Neuronal stem cell (in vitro differentiated cells): ENCODE data around the gene DDB1.

Experiments used
- DNase-seq: peaks from one replicate; pipeline ENCODE4 v3.0.0-alpha.2; 2013; ENCODE audit warnings: low spot score
- H2AFZ ChIP-seq: one replicate; pipeline ENCODE4 v1.6.1; 2013; ENCODE audit warnings: mild to moderate bottlenecking, low read length, inconsistent platforms
- H2AK5ac ChIP-seq: 2 replicates; pipeline ENCODE4 v1.6.1; 2013; ENCODE audit warnings: low read depth, mild to moderate bottlenecking, inconsistent platforms, low read length, moderate library complexity, mixed read lengths
- H2BK120ac ChIP-seq: 2 replicates; pipeline ENCODE4 v1.6.1; 2013; ENCODE audit warnings: low read depth, mild to moderate bottlenecking, inconsistent platforms, low read length, moderate library complexity, mixed read lengths
- H2BK12ac ChIP-seq: one replicate; pipeline ENCODE4 v1.6.1; 2013; ENCODE audit warnings: low read length, inconsistent platforms
- H2BK15ac ChIP-seq: 2 replicates; pipeline ENCODE4 v1.6.1; 2013; ENCODE audit warnings: mild to moderate bottlenecking, low read length, inconsistent platforms, mixed read lengths
- H2BK5ac ChIP-seq: one replicate; pipeline ENCODE4 v1.6.1; 2013; ENCODE audit warnings: inconsistent platforms, mild to moderate bottlenecking, low read length, moderate library complexity
- H3K14ac ChIP-seq: one replicate; pipeline ENCODE4 v1.6.1; 2013; ENCODE audit warnings: low read length, inconsistent platforms
- H3K18ac ChIP-seq: 2 replicates; pipeline ENCODE4 v1.6.1; 2013; ENCODE audit warnings: low read length, inconsistent platforms
- H3K23ac ChIP-seq: 2 replicates; pipeline ENCODE4 v1.6.1; 2013; ENCODE audit warnings: low read depth, mild to moderate bottlenecking, mixed read lengths, low read length, inconsistent platforms; ENCODE audit not compliant: poor library complexity
- H3K27ac ChIP-seq: replicated peaks from 3 replicates; pipeline ENCODE4 v1.5.1; 2013; ENCODE audit warnings: low read length, inconsistent platforms
- H3K27me3 ChIP-seq, 3 experiments: 2 replicates each; pipeline ENCODE4 v1.6.1; 2013; ENCODE audit warnings: low read length in 3 of 3, mild to moderate bottlenecking in 2 of 3, inconsistent platforms in 1 of 3, low read depth in 1 of 3, mixed read lengths in 1 of 3, moderate library complexity in 1 of 3; ENCODE audit not compliant: control insufficient read depth in 3 of 3, insufficient read depth in 3 of 3
- H3K36me3 ChIP-seq, 2 donors: replicated peaks in 1 of 2; 2 replicates each; pipeline ENCODE4 v1.6.1; 2013; ENCODE audit warnings: low read length in 2 of 2; ENCODE audit not compliant: control insufficient read depth in 2 of 2, insufficient read depth in 2 of 2
- H3K4ac ChIP-seq: 2 replicates; pipeline ENCODE4 v1.6.1; 2013; ENCODE audit warnings: inconsistent platforms, mild to moderate bottlenecking, low read length, moderate library complexity
- H3K4me1 ChIP-seq, 2 donors: 1 replicate in 1 of 2; 2 replicates in 1 of 2; pipeline ENCODE4 v1.6.1; 2013; ENCODE audit warnings: low read length in 2 of 2, low read depth in 1 of 2; ENCODE audit not compliant: control insufficient read depth in 2 of 2, insufficient read depth in 1 of 2
- H3K4me2 ChIP-seq: one replicate; pipeline ENCODE4 v1.6.1; 2013; ENCODE audit warnings: mild to moderate bottlenecking, low read length, inconsistent platforms; ENCODE audit not compliant: insufficient read depth, poor library complexity, severe bottlenecking
- H3K4me3 ChIP-seq, 2 donors: 2 replicates each; pipeline ENCODE4 v1.5.1; 2013; ENCODE audit warnings: low read length in 2 of 2, mild to moderate bottlenecking in 2 of 2, inconsistent platforms in 1 of 2, moderate library complexity in 1 of 2
- H3K79me1 ChIP-seq: one replicate; pipeline ENCODE4 v1.6.1; 2013; ENCODE audit warnings: low read depth, mild to moderate bottlenecking, inconsistent platforms, low read length, moderate library complexity
- H3K9ac ChIP-seq: one replicate; pipeline ENCODE4 v1.6.1; 2013; ENCODE audit warnings: mild to moderate bottlenecking, low read depth, low read length, inconsistent platforms; ENCODE audit not compliant: poor library complexity
- H3K9me3 ChIP-seq, 2 donors: replicated peaks in 1 of 2; 2 replicates each; pipeline versions ENCODE3 to v1.6.1; 2013; ENCODE audit warnings: low read length in 2 of 2, mild to moderate bottlenecking in 2 of 2, inconsistent platforms in 1 of 2, low read depth in 1 of 2, mixed read lengths in 1 of 2, moderate library complexity in 1 of 2; ENCODE audit not compliant: control insufficient read depth in 2 of 2, insufficient read depth in 1 of 2
- H4K8ac ChIP-seq: one replicate; pipeline ENCODE4 v1.6.1; 2013; ENCODE audit warnings: low read depth, mild to moderate bottlenecking, inconsistent platforms, low read length, moderate library complexity
- H4K91ac ChIP-seq: one replicate; pipeline ENCODE4 v1.6.1; 2013; ENCODE audit warnings: low read length, low read depth, mild to moderate bottlenecking, inconsistent platforms; ENCODE audit not compliant: poor library complexity
- WGBS, 2 donors: extraction: QIAGEN DNeasy Blood & Tissue Kit; methylation state at CpG; one replicate each; pipeline ENCODE4 v1.1.7; 2013; ENCODE audit warnings: missing lambda C conversion rate in 2 of 2, mixed read lengths in 1 of 2; ENCODE audit not compliant: insufficient read length in 2 of 2, insufficient replicate concordance in 1 of 2; ENCODE audit errors: extremely low coverage in 2 of 2; 5-methylcytosine and 5-hydroxymethylcytosine counted together

DDB1 gene

GRCh38 chr11:61358566-61358965, 25.7 kb upstream of the DDB1 start:
- H3K4me3 ChIP-seq, result no peak overlapping the region
- no peak overlapping the region for H2BK12ac ChIP-seq
- H3K4me2 ChIP-seq, result no peak overlapping the region
- H2BK15ac ChIP-seq, result no peak overlapping the region
- no peak overlapping the region for H4K8ac ChIP-seq
- DNase-seq, result no peak
- H3K4me1 ChIP-seq, result peaks cover 2 to 4% of the 10 kb centered on the region in 2 donors
- H3K36me3 ChIP-seq, result peaks cover 0 to 8% of the 10 kb centered on the region in 2 donors
- H3K18ac ChIP-seq, result no peak overlapping the region
- no peak overlapping the region for H2BK5ac ChIP-seq
- no peak overlapping the region for H3K9ac ChIP-seq
- no peak overlapping the region for H3K27ac ChIP-seq
- H2BK120ac ChIP-seq, result no peak overlapping the region
- H4K91ac ChIP-seq, result no peak overlapping the region
- no peaks in the 10 kb centered on the region for H3K9me3 ChIP-seq
- no peaks in the 10 kb centered on the region for H3K27me3 ChIP-seq
- no peak overlapping the region for H2AK5ac ChIP-seq
- no peak overlapping the region for H2AFZ ChIP-seq
- peaks cover 4% of the 10 kb centered on the region for H3K79me1 ChIP-seq
- H3K14ac ChIP-seq, result no peak overlapping the region
- WGBS, 2 donors, result no CpG with 5 or more reads among the region's 11 CpGs
- H3K4ac ChIP-seq, result no peak overlapping the region
- H3K23ac ChIP-seq, result no peak overlapping the region

GRCh38 chr11:61357894-61358239, 25.0 kb upstream of the DDB1 start:
- H3K23ac ChIP-seq, result no peak overlapping the region
- no peak overlapping the region for H3K14ac ChIP-seq
- H2BK5ac ChIP-seq, result no peak overlapping the region
- H2BK12ac ChIP-seq, result no peak overlapping the region
- H3K27me3 ChIP-seq, result no peaks in the 10 kb centered on the region
- no peak overlapping the region for H2AK5ac ChIP-seq
- no peak for DNase-seq
- H2BK15ac ChIP-seq, result no peak overlapping the region
- peaks cover 2 to 4% of the 10 kb centered on the region in 2 donors for H3K4me1 ChIP-seq
- no peak overlapping the region for H3K4ac ChIP-seq
- no CpG with 5 or more reads among the region's 6 CpGs for WGBS, 2 donors
- no peak overlapping the region for H4K91ac ChIP-seq
- peaks cover 1 to 10% of the 10 kb centered on the region in 2 donors for H3K36me3 ChIP-seq
- H3K18ac ChIP-seq, result no peak overlapping the region
- H2AFZ ChIP-seq, result no peak overlapping the region
- H2BK120ac ChIP-seq, result no peak overlapping the region
- H3K9ac ChIP-seq, result no peak overlapping the region
- no peak overlapping the region for H3K27ac ChIP-seq
- H3K9me3 ChIP-seq, result peaks cover 0 to 3% of the 10 kb centered on the region in 2 donors
- H3K79me1 ChIP-seq, result peaks cover 4% of the 10 kb centered on the region
- no peak overlapping the region for H3K4me3 ChIP-seq
- H3K4me2 ChIP-seq, result no peak overlapping the region
- no peak overlapping the region for H4K8ac ChIP-seq

- no peak overlapping the region for H3K4me2 ChIP-seq
- H3K9ac ChIP-seq, result no peak overlapping the region
These were observed 24.5 kb upstream of the DDB1 start for GRCh38 chr11:61357233-61357893.

GRCh38 chr11:61356706-61357105, 23.8 kb upstream of the DDB1 start:
- H3K18ac ChIP-seq, result no peak overlapping the region
- H2BK15ac ChIP-seq, result no peak overlapping the region
- H3K9me3 ChIP-seq, result peaks cover 0 to 3% of the 10 kb centered on the region in 2 donors
- no peak overlapping the region for H3K14ac ChIP-seq
- WGBS, 2 donors, result no CpG with 5 or more reads among the region's 4 CpGs
- no peak overlapping the region for H3K23ac ChIP-seq
- H4K8ac ChIP-seq, result no peak overlapping the region
- no peak for DNase-seq
- H3K4me3 ChIP-seq, result no peak overlapping the region
- no peak overlapping the region for H2AFZ ChIP-seq
- no peak overlapping the region for H3K4ac ChIP-seq
- H3K9ac ChIP-seq, result no peak overlapping the region
- H3K4me2 ChIP-seq, result no peak overlapping the region
- H3K36me3 ChIP-seq, result peaks cover 1 to 19% of the 10 kb centered on the region in 2 donors
- no peak overlapping the region for H2BK5ac ChIP-seq
- no peak overlapping the region for H2AK5ac ChIP-seq
- H3K4me1 ChIP-seq, result peaks cover 2 to 4% of the 10 kb centered on the region in 2 donors
- H3K27me3 ChIP-seq, result no peaks in the 10 kb centered on the region
- no peak overlapping the region for H2BK120ac ChIP-seq
- no peak overlapping the region for H4K91ac ChIP-seq
- no peak overlapping the region for H2BK12ac ChIP-seq
- H3K27ac ChIP-seq, result no peak overlapping the region
- peaks cover 4% of the 10 kb centered on the region for H3K79me1 ChIP-seq

More at GRCh38 chr11:61357233-61357893, 24.5 kb upstream of the DDB1 start:
- Histone ChIP-seq H3K27ac (no peak overlapping the region), H3K79me1 (peaks cover 4% of the 10 kb centered on the region), H2BK120ac (no peak overlapping the region), H3K23ac (no peak overlapping the region), H2BK12ac (no peak overlapping the region), H4K91ac (no peak overlapping the region), H3K27me3 (no peaks in the 10 kb centered on the region), H3K4me3 (no peak overlapping the region), H3K4ac (no peak overlapping the region), H2AFZ (no peak overlapping the region), H2BK5ac (no peak overlapping the region), H3K4me1 (peaks cover 2 to 4% of the 10 kb centered on the region in 2 donors), H3K14ac (no peak overlapping the region), H3K36me3 (peaks cover 1 to 15% of the 10 kb centered on the region in 2 donors), H4K8ac (no peak overlapping the region), H3K18ac (no peak overlapping the region), H2AK5ac (no peak overlapping the region), H2BK15ac (no peak overlapping the region), H3K9me3 (peaks cover 0 to 3% of the 10 kb centered on the region in 2 donors)
- no CpG with 5 or more reads among the region's 9 CpGs for WGBS, 2 donors
- no peak for DNase-seq
